ENCODE data around the gene TAS2R40.

DNA sequence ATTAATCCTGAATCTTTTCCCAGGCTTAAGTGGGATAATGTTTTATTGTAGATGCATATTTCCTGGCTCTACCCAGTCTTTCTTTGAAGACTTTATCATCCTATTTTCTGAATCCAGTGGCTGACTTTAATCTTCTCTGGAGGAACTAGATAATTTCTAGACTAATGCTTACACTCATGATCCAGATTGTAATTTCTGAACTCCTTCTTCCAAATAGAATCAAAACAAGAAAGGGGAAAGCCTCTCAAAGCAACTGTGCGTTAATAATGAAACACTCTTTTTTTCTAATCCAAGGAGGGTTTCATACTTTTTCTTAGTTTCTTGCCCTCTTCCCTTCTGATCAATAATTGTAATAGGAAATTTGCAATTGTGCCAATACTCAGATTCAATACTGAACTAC is 49.4 kb downstream of the TAS2R40 start:
- TF ChIP-seq, protein P1, sequence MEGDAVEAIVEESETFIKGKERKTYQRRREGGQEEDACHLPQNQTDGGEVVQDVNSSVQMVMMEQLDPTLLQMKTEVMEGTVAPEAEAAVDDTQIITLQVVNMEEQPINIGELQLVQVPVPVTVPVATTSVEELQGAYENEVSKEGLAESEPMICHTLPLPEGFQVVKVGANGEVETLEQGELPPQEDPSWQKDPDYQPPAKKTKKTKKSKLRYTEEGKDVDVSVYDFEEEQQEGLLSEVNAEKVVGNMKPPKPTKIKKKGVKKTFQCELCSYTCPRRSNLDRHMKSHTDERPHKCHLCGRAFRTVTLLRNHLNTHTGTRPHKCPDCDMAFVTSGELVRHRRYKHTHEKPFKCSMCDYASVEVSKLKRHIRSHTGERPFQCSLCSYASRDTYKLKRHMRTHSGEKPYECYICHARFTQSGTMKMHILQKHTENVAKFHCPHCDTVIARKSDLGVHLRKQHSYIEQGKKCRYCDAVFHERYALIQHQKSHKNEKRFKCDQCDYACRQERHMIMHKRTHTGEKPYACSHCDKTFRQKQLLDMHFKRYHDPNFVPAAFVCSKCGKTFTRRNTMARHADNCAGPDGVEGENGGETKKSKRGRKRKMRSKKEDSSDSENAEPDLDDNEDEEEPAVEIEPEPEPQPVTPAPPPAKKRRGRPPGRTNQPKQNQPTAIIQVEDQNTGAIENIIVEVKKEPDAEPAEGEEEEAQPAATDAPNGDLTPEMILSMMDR (conservative IDR thresholded peaks at IDR 0.05 in 1 of 2, IDR thresholded peaks at IDR 0.05 in 1 of 2; ENCODE audit: low read depth in 1 of 2, low read length in 2 of 2), result no peak
- no peak for TF ChIP-seq EZH2 (IDR thresholded peaks at IDR 0.05; ENCODE audit: low read length, missing control alignments)

All from fibroblast of lung (primary cell).